A549 (cell line): ENCODE data around the gene SELP.

ENCODE experiments used
- BCL3 ChIP-seq: fragments of >200 bp; sonication (Bioruptor Twin); formaldehyde crosslinking; IDR thresholded peaks from 3 replicates; pipeline ENCODE4 v1.6.1; 2016
- BHLHE40 ChIP-seq: IDR thresholded peaks from 2 replicates; pipeline ENCODE4 v1.6.1; 2012; ENCODE audit warnings: low read depth, low read length, inconsistent platforms
- CTCF ChIP-seq: fragments of >200 bp; sonication (Bioruptor Twin); formaldehyde crosslinking; IDR thresholded peaks from 3 replicates; pipeline ENCODE4 v1.5.1; 2016
- KDM5A ChIP-seq: fragments of 200-600 bp; sonication (generic); IDR thresholded peaks from 2 replicates; pipeline ENCODE4 v1.6.1; 2016; ENCODE audit warnings: antibody characterized with exemption, mild to moderate bottlenecking
- POLR2A ChIP-seq: IDR thresholded peaks from 2 replicates; pipeline ENCODE4 v1.6.1; 2012; ENCODE audit warnings: mild to moderate bottlenecking, low read length
- RAD21 ChIP-seq, 2 experiments: fragments of >200 bp in 1 of 2; sonication (Bioruptor Twin) in 1 of 2; formaldehyde crosslinking in 1 of 2; IDR thresholded peaks in 1 of 2; conservative IDR thresholded peaks in 1 of 2; 2 replicates in 1 of 2; 3 replicates in 1 of 2; pipeline ENCODE4 v1.6.1; 2012 to 2018; ENCODE audit warnings: inconsistent platforms in 1 of 2
- SREBF2 ChIP-seq: fragments of 450-650 bp; IDR thresholded peaks from 2 replicates; pipeline ENCODE4 v1.6.1; 2014; ENCODE audit warnings: mild to moderate bottlenecking, moderate library complexity

GRCh38 chr1:169623132-169623926 is 6.6 kb downstream of the SELP start:
- TF ChIP-seq CTCF = no peak
- TF ChIP-seq POLR2A = no peak
- no peak for TF ChIP-seq KDM5A
- TF ChIP-seq SREBF2 = no peak
- no peak for TF ChIP-seq BCL3
- TF ChIP-seq RAD21 (conservative IDR thresholded peaks at IDR 0.05 in 1 of 2, IDR thresholded peaks at IDR 0.05 in 1 of 2) = no peak
- TF ChIP-seq BHLHE40 = no peak
